HG03103 (cell line): Measurements from ENCODE around the gene PITPNB.

ENCODE experiments used
- ATAC-seq: cut with Tn5 transposase; IDR thresholded peaks from one replicate; pipeline ENCODE4 v1.9.1; 2021; ENCODE audit warnings: low read depth; ENCODE audit not compliant: unreplicated experiment

The PITPNB gene

DNA sequence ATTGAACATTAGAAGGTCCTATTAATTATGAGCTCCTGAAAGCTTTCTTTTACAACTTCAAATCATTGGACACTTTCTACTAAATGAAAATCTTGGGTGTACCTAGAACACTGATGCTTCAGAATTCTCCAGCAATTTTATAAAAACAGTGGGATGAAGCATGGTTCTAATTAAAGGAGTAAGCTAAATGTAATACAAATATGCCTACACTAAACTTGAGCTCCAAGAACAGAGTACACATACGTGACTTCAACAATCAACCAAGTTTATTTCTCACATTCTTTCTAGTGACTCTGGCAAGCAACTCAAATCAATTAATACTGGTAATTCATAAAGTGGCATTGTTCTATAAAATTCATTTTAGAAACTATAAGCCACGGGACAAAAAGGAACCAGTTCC, 55.5 kb downstream of the PITPNB start:
- no peak for ATAC-seq

DNA sequence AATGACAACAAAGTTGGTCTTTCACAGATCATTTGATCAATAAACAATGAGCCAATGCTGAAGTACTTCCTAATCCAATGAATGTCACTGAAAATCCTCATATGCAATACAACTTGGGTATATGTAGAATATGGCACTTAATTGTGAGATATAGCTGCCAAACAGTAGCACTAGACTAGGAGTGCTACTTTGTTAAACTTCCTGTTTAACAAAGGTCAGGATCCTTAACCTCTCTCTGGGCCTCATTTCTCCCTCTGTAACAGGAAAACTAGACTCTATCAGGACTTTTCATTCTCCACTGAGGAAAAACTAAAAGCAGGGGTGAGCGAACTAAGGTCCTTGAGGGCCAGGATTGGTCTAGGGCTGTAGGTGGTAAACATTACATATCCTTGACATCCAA, 56.1 kb downstream of the PITPNB start:
- ATAC-seq = no peak

DNA sequence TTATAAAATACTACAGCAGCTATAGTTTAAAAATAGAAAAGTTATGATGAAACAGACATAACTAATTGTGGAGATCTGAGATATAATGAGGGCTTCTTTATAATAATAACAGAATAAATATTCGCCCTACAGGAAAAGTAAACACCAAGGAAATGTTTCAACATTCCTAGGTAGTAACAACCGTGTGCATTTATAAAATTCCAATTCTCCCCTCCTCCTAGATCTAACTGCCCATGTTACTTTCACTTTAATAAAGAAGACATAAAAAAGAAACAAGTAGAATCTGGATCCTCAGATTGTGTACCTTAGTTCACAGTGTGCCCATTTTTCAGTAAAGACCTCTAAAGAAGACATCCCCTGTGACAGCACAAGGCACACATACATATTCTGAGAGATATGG, 59.7 kb downstream of the PITPNB start:
- ATAC-seq = no peak

DNA sequence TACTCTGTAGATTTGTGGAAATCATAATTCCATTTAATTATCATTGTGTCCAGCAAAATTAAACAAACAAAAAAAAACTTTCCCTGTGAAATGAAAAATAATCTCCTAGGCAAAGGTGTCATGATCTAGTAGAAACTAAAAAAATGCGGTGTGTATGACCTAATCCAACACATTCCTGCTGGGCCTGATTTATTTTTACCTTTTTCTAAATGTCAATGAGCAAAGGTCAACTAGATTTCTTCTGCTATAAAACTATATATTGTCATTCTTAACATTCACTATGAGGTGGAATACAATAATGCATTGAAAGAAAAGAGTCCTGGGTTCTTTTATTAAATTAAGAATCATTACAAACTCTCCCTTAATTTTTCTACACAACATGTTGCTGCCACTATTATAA, 60.4 kb downstream of the PITPNB start:
- ATAC-seq = no peak

DNA sequence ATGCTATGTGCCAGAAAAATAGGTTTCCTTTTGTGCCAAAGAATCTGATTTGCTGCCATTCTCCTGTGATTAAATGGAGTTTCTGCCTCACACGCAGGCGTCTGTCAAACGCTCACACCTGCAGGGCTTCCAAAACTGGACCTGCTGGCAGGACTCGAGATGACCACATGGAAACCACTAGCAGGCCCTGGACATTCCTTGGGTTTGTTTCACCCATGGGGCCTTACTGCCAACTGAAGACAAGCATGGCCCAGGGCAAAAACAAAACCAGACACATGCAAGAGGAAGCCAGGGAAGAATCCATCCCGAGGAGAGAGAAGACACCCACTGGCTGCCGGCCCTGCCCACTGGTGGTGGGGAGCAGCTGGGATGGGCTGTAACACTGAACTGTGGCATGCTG, 61.6 kb downstream of the PITPNB start:
- no peak for ATAC-seq

DNA sequence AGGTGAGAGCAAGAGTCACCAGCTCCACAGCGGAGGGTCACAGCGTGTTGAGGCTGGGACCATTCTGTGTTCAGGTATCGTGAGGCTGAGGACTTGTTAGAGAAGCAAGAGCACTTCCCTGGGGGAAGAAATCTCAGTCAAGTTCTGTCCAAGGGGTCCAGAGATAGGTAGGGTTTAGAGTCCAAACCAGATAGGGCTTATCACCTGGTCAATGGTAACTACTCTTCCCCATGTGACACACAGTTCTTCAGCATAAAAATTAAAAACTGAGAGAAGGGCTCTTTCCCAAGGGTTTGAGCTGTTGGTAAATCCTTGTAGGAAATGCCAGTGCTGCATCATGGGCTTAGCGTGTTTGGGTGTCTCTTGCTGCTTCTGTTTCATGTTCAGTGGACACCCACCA, 62.7 kb downstream of the PITPNB start:
- ATAC-seq = no peak

DNA sequence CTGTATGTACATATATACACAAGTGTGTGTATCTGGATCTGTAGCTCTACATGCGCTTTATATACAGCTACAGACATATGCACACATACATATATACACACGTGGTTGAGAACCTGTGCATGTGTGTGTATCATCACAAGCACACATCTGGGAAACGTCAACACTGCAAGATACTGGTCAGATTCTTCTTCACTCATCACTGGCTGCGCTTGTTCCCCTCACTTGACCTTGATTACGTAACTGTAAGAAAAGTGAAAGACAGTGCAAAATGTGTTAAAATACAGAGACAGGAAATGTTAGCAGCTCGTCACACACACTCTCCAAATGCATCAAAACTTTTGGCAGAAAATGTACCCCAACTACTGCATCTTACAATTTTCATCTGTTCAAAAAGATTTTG, 65.6 kb downstream of the PITPNB start:
- ATAC-seq = no peak

DNA sequence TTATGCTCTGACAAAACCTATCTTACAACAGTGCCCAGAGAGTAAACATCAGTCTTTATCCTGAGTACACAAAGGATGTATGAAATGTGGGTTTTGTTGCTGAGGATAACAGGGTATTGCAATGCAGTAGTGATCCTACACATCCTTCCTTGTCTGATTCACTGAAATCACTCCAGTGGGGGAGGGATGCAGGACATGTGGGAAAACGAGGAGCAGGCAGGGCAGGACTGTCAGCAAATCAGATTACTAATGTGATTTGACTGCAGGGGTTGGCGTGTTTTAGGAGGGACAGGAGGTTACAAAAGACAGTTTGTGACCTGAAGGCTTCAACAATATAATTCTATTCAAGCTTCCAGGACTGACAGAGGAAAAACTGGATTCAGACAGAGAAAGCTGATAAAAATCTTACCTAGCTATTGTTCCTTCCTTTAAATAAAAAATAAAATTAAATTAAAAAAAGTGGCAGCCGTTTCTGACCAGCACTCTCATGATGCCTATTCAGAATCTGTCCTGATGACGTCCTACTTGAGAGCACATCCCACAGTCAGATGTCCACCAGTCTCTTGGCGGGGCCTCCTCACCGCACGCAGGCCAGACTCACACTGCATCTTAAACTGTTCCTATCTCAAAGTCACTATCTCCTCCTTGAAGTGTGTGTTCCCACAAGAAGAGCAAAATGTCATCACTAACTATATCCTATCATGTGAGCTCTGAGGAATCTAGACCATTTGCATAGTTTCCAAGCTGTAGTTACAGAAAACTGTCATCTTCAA, 66.9 kb downstream of the PITPNB start:
- ATAC-seq = no peak

DNA sequence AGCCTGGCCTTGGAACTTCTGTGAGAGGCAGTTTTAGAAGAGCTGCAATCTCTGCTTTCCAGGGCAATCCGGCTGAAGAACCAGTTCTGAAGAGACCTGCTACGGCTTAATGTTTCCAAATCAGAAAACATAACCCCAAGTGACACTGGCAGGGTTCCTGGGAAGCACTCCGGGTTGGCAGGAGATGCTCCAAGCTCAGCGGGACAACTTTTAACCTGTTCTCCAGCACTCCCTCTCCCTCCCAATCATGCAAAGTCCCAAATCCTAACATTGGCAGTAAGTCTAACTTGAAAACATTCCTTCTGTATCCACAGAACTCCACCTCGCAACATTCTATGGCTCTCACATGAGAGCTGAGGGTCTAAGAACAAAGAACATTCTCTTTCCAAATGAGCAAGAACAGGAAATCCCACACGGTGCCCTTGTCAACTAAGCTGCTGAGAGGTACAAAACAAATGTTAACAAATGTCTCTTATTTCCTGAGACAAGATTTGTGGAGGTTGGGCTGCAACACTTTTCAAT, 69.0 kb downstream of the PITPNB start:
- ATAC-seq = no peak

DNA sequence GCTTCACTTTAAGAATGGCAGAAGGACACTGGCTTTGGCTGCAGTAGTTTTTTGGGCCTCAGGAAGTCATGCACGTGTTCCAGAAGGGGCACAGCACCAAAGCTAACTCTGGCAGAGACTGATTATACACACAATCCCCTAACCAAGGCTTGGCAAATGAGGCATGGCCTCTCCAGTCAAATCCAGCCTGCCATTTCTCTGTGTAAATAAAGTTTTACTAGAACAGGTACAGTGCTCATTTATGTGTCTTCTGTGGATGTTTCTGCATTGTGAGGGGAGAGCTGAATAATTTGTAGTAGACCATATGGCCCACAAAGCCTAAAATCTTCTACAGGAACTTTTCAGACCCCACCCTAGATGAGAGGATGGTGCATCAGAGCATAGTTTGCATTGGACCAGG, 71.1 kb downstream of the PITPNB start:
- no peak for ATAC-seq

DNA sequence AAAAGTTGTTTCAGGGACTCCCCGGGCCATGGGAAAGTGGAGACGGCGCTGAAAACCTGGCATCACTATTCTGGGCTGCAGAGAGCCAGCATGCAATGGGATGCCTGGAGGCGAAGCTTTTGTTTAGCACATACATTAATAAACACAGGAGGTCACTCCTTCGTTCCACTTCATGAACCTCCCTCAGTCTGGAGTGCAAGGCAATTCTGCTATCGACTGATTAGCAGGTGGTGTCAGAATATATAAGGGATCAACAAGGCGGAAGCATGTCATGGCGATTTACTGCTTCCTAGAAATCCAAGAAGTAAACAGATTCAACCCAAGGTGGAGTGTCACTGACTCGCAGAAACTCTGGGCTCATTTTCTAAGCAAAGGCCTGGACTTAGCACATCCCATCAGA, 72.1 kb downstream of the PITPNB start:
- ATAC-seq = no peak

DNA sequence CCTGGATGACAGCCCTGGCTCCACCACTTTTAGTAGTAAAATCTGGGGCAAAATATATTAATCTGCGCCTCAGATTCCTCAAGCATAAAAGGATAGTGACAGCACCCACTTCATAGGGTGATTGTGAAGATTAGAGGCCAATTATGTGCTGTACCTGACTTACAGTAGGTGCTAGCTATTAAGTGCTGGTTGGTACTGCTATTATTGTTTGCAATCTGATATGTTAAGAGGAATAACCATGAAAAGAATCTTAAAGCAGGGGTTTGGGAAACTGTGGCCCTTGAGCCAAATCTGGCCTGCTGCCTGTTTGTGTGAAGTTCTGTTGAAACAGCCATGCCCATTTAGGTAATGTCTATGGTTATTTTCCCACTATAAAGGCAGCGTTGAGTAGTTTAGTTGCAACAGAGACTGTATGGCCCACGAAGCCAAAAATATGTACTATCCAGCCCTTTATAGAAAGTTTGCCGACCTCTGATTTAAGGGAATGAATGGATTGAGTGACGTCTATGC, 72.8 kb downstream of the PITPNB start:
- no peak for ATAC-seq

DNA sequence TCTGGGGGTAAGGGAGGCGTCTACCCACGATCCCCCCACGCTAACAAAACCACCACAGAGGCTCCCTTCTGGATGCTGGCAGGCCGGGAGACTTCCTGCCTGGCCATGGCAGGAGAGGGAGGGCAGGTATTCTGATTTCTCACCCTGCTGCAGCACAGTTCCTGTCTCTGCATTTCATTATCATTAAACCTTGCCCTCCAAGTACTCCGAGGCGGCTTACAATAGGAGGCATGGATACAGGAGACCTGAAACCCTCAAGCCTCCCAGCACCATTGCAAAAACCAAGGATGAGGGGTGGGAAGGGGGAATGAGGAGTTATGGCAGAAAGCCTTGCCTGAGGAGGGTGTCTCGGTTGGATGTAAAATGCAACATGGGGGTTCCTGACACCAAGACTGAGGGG, 73.4 kb downstream of the PITPNB start:
- no peak for ATAC-seq

DNA sequence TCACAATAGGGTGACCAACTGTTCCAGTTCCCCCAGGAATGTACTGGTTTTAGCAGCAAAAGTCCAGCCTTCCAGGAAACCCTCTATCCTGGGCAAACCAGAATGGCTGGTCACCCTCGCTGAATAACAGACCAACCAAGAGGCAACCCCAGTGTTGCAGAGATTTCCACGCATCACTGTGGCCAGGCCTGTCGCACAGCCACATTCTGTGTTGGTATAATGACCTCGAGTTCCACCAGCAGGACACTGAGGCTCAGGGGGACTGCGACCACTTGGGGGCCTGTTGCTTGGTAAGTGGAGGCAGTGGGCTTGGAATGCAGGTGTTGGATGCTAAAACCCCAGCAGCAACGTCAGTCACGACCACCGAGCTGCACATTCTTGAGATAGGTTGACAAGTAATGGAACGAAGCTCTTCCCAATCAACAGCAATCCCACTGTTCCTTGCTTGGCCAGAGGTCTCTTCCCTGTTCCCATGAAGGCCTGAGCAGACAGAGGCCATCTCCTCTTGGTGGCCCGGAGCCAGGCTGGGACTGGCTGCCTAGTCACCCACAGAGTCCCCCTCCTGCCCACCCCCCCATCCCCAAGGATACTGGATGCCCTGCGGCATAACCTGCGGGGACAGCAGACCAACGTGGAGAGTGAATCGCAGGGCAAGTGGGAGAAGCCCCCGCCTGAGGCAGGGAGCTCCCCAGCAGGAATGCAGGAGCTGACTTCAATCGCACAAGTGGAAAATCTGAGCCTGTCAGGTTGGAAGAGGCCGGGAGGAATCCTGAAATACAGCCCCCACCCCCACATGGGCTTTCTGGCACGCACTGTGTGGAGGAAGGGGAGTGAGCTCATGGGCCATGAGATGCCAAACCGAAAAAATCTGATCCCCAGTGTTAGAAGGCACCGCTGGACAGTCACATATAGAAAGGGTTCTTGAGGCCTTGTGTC, 74.1 kb downstream of the PITPNB start:
- no peak for ATAC-seq

DNA sequence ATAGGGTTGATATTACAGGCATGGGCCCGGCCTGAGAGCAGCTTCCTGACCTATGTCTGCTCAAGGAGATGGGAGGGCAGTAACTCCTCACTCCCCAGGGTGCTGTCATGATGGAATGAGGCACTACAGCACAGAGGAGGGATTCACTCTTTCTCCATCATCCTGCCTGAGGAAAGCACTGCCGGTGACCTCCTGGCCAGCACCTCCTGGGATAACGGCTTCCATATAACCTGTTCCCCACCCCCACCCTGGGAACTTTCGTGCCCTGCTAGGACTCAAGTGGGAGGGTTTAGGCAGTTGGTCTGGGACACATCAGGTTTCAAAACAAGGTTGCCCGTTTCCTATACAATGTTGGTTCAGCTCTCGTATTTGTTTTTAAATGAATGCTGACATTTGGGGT, 74.8 kb downstream of the PITPNB start:
- ATAC-seq = no peak

DNA sequence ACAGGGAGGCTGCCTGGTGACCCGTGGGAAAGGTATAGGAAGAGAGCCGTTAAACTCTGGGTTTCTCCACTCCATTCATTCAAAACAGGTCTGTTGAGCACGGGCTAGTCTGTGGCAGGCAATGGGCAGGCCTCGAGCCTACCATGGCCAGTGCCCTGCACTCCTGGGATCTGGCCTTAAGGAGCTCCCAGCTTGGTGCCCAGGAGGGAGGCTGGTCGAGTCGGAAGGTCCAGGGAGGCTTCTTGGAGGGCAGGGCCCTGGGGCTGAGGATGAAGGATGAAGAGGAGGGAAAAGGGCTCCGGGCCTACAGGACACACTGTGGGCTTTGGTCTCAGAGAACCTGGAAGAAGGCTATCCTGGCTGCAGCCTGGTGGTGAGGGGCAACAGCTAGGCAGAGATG, 75.6 kb downstream of the PITPNB start:
- ATAC-seq = no peak

DNA sequence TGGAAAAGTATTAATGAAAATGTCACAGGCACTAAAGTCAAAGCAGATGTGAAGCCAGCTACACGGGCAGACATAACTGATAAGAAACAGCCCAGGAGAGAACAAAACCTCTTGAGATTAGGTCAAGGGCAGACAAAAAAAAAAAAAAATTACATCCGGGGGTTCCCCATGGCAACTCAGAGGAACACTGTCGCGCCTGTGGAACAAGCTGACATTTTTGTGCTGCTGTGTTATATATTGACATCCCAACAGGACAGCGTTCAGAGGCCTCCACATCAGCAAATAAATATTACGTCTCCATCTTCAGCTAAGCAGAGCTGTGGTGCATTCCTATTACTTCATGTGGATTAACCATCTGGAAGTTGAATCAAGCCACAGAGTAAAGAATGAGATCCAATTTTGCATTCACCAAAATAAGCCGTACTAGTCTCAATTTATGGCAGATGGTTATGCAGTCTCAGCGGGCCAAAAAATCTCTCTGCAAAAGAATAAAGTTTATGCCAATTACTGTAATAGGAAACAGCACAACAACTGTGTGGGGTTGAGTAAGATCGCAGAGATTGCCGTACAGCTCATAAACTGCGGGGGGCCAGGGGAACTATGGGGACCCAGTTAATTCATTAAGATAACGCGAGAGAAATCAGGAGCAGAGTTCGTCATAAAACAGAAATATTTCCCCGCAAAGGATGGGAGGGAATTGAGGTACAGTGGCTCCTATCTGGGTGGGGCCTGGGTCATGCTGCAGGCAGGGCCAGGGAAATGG, 76.2 kb downstream of the PITPNB start:
- no peak for ATAC-seq

DNA sequence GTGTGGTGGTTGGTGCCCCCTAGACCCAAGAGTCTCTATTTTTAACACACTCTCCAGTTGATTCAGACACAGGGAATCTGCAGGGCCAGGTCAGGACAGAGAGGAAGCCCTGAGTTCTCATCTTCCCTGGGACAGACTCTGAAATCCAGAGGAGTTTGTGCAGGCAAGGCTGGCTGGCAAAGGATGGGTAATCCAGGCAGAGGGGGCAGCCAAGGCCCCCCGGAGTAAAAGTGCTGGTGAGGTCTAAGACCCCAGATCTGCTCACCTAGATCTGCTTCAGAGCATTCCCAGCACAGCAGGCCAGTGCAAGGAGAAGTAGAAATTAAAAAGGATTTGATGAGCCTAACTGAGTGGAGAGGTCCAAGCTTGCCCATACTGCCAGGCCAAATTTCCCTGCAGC, 76.9 kb downstream of the PITPNB start:
- no peak for ATAC-seq

DNA sequence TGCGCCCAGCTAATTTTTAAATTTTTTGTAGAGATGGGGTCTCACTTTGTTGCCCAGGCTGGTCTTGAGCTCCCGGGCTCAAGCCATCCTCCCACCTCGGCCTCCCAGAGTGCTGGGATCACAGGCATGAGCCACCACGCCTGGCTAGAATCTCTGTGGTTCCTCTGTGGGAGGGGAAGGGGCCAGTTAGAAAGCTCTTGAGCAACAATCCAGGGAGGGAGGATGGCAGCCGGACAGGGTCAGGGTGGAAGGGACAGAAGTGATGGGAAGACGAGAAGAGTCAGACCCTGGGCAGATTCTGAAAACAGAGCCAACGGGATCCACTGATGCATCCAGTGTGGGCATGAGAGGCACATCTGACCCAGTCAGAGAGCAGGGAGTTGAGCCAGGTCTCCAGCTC, 78.6 kb downstream of the PITPNB start:
- no peak for ATAC-seq

DNA sequence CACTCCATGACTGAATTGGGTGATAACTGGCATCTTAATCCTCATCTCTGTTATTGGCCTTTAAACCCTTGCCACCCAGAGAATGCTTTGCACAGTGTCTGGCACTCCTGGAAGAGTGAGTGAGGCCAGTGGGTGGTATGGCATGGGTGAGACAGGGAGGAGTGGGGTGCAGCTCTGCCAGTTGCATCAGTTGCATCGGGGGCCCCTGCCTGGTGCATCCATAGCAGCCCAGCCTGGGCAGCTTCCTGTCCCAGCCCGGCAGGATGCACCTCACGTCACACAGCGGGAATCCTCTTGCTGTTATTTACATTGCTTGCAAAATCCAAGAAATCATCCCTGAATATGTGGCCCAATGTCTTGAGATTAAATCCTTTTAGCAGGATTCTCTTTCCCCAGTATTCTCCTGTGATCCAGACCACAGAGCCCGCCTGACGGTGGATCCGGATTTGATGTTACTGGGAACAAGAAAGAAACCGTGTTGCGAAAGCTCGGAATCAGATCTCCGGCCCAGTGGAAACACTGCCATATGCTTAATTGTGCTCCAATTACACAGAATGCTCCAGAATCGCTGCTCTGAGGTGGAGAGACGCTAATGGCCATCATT, 79.9 kb downstream of the PITPNB start:
- no peak for ATAC-seq
